Mucosa of descending colon (tissue), 3 donors: ENCODE results near the gene CLDN18. TPM values are rescaled to one million over a fixed set of nuclear protein-coding genes. Genes with fewer than 3 reads are reported as not detected.

Experiments used
- ATAC-seq: fragments of 200-7000 bp; cut with Tn5 transposase; one replicate; pipeline ENCODE4 v1.9.1; 2020; ENCODE audit warnings: mild to moderate bottlenecking, moderate library complexity
- DNase-seq, 3 donors: peaks; one replicate each; pipeline ENCODE4 v3.0.0-alpha.2; 2020
- H3K36me3 ChIP-seq: fragments of 200-600 bp; one replicate; pipeline ENCODE4 v1.8.0; 2021; ENCODE audit warnings: low read depth, mild to moderate bottlenecking
- H3K4me1 ChIP-seq: fragments of 200-600 bp; one replicate; pipeline ENCODE4 v1.8.0; 2021; ENCODE audit warnings: low read depth, mild to moderate bottlenecking
- H3K4me3 ChIP-seq: fragments of 200-600 bp; one replicate; pipeline ENCODE4 v1.8.0; 2021; ENCODE audit warnings: mild to moderate bottlenecking
- H3K9me3 ChIP-seq: fragments of 200-600 bp; one replicate; pipeline ENCODE4 v1.8.0; 2021; ENCODE audit warnings: mild to moderate bottlenecking
- intact Hi-C, 2 donors: fragments of 100-400 bp; cut with DNase I in 1 of 2; cut with micrococcal nuclease in 1 of 2; formaldehyde crosslinking; loops; one replicate each; pipeline versions ENCODE4 v1.11.0 to v1.11.1; 2022; cut with DNase I, micrococcal nuclease
- long read RNA-seq, 2 donors: library from polyadenylated mRNA; unstranded; transcript quantifications; one replicate each; pipeline ENCODE4 v2.0.0, GENCODE V29; 2019 to 2021
- total RNA-seq, 3 donors: library from RNA; stranded (reverse); fragmentation: NEBNext Ultra II Directional in 2 of 3; extraction: Animal tissue kit (Norgen Biotek cat#: 25700) in 2 of 3; gene quantifications; one replicate each; pipeline versions ENCODE4 v1.2.1 to v1.2.4, GENCODE V29; 2021 to 2023
- TF ChIP-seq, protein P1 (sequence below): fragments of 200-600 bp; IDR thresholded peaks from one replicate; pipeline ENCODE4 v1.8.0; 2022; ENCODE audit warnings: antibody characterized with exemption, mild to moderate bottlenecking
- donor health status: DM: no; HTN: no; CAD: no; lungs with moderate emphysema.
- donor health status: DM: no; HTN: no; CAD: no.
- donor health status: DM: no; HTN: yes; CAD: no.

CLDN18 gene
- total RNA-seq = not detected
- long read RNA-seq, donor 1 = 0 reads
- long read RNA-seq, donor 2 = 0 reads

DNA sequence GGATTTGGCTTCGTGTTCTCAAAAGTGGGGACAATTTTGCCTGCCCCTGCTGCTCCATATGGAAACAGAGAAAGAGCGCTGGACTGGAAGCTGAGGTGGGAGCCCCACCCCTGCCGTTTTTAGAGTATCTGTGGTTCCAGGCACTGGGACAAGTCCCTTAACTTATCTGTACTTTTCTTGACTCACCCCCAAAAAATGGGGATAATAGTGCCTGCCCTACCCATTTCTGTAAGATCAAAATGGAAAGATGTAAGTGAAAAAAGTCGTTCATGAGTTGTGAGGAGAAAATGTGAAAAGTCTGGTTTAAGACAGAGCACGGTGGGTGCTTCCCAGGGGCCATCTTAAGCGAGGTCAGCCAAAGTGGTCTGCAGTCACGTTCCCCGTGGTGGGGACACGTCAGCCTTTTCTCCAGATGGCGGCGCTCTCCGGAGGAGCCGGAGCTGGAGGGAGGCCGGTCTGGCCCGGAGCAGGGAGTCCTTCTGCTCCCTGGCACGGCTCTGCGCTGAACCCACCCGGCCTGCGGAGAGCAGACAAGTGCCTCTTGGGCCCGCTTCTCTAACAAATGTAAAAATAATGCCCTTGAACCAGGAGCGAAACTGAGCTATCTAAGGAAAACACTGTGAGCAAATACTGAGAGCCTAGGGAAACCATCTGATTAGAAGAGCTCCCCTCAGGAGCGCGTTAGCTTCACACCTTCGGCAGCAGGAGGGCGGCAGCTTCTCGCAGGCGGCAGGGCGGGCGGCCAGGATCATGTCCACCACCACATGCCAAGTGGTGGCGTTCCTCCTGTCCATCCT, at the start of gene CLDN18:
Gene CLDN18 (plus strand): TSS at position 690 of the 797 bp plus-strand sequence. CDS start 61 bp downstream, at position 751.
- ATAC-seq = no peak
- intact Hi-C loops = no loop called here
- Histone ChIP-seq H3K4me1 (no peaks in the 10 kb centered on the region), H3K36me3 (no peaks in the 10 kb centered on the region), H3K9me3 (no peaks in the 10 kb centered on the region), H3K4me3 (no peak within 1 kb of the TSS)
- no peak for DNase-seq
- TF ChIP-seq, protein P1, sequence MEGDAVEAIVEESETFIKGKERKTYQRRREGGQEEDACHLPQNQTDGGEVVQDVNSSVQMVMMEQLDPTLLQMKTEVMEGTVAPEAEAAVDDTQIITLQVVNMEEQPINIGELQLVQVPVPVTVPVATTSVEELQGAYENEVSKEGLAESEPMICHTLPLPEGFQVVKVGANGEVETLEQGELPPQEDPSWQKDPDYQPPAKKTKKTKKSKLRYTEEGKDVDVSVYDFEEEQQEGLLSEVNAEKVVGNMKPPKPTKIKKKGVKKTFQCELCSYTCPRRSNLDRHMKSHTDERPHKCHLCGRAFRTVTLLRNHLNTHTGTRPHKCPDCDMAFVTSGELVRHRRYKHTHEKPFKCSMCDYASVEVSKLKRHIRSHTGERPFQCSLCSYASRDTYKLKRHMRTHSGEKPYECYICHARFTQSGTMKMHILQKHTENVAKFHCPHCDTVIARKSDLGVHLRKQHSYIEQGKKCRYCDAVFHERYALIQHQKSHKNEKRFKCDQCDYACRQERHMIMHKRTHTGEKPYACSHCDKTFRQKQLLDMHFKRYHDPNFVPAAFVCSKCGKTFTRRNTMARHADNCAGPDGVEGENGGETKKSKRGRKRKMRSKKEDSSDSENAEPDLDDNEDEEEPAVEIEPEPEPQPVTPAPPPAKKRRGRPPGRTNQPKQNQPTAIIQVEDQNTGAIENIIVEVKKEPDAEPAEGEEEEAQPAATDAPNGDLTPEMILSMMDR = no peak

DNA sequence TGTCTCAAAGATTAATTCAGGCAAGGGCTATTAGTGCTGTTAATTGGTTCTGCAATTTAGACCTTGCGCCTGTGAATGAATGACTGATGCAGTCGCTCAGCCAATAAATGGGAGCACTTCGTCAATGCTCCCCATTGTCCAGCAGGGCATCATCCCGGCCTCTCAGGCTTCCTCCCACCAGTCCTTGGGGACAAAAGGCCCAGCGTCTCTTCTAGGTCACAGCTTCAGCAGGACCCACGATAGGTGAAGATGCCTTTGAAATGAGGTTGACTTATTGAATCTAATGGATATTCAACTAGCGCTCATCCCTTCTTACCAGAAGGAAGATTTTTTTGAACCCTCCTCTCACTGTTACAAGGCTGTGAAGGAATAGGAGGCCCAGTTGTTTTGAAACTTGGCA, 47.7 kb upstream of the CLDN18 start:
- H3K4me1 ChIP-seq = no peaks in the 10 kb centered on the region
- H3K36me3 ChIP-seq = no peaks in the 10 kb centered on the region
- DNase-seq (no peak), ATAC-seq (no peak)
- TF ChIP-seq, protein P1 = no peak
- H3K4me3 ChIP-seq = no peak overlapping the region
- intact Hi-C loops = no loop called here
- no peaks in the 10 kb centered on the region for H3K9me3 ChIP-seq

DNA sequence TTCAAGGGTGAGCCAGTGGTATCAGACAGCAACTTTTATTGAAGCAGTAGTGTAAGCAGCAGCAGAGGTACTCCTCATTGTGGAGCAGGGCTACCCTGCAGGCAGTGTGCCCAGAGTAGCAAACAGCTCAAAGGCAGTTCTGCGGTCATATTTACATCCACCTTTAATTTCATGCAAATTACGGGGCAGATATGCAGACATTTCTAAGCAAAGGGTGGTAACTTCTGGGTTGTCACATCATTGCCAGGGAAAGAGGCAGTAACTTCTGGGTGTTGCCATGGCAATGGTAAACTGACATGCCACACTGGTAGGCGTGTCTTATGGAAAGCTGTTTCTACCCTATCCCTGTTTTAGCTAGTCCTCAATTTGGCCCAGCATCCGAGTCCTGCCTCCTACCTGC, 46.5 kb upstream of the CLDN18 start:
- DNase-seq (no peak), ATAC-seq (no peak)
- Histone ChIP-seq H3K9me3 (no peaks in the 10 kb centered on the region), H3K4me3 (no peak overlapping the region), H3K4me1 (no peaks in the 10 kb centered on the region), H3K36me3 (no peaks in the 10 kb centered on the region)
- intact Hi-C loops = no loop called here
- TF ChIP-seq, protein P1 = no peak

DNA sequence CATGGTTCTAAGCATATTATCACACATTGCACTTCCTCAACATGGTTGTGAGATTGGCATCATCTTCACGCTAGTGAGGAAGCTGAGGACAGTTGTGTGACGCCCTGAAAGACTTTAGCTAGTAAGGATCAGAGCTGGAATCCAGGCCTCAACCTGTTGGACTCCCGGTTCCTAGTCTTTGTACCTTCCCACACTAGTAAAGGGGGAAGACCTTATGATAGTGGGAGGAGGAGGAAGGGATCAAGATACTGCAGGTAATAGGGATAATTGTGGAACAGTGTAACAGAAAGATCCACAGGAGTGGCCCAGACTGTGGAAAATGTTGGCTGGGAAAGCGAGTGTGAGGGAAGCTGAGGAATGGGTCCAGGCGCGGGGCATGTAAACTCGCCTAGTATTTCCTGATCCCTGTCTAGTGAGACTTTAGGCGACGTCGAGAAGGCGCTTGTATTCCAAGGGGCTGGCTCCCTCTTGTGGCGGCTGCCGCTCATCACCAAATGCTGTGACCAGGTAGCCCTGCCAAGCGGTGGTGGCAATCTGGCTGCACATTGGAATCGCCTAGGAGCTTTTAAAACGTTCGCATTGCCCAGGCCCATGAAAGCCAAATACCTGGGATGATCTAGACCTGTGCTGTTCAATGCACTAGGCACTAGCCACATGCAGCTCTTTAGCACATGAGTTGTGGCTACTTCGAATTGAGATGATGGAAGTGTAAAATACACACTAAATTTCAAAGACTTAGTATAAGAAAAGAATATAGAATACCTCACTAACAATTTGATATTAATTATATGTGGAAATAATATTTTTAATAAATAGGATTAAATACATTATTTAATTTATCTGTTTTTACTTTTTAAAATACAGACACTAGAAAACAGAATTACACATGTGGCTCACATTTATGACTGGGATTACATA, 38.8 kb upstream of the CLDN18 start:
- TF ChIP-seq, protein P1 = peak; percentile 73
- no peaks in the 10 kb centered on the region for H3K9me3 ChIP-seq
- peak; percentile 99 for ATAC-seq
- no peak overlapping the region for H3K4me3 ChIP-seq
- no peaks in the 10 kb centered on the region for H3K4me1 ChIP-seq
- H3K36me3 ChIP-seq = no peaks in the 10 kb centered on the region
- intact Hi-C loops = loop anchor here in 1 of 2 donors (10.0 kb wide), 1 partner anchor 856 kb away; no protein-coding TSS in a partner anchor
- peak; percentile 72 to 89 (median 84) for DNase-seq

DNA sequence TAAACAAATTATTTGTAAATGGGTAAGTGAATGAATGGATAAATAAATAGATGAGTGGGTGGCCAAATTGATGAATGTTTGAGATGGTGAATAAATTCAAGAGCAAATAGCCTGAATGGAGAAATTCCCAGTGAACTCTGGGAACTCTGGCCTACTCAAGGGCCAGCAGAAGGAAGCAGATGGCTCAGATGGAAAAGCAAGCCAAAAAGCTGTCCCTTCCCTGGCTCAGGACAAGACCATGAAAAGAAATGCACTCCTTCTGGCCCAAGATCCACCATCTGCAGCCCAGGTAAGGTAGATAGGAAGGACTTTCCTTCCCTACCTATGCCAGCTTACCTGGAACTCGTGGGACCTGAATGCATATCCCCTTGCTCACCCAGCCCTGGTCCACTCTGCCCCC, 37.6 kb upstream of the CLDN18 start:
- DNase-seq = no peak
- Histone ChIP-seq H3K4me3 (no peak overlapping the region), H3K36me3 (no peaks in the 10 kb centered on the region), H3K4me1 (no peaks in the 10 kb centered on the region), H3K9me3 (no peaks in the 10 kb centered on the region)
- intact Hi-C loops = loop anchor here in 1 of 2 donors (10.0 kb wide), 1 partner anchor 858 kb away; no protein-coding TSS in a partner anchor
- TF ChIP-seq, protein P1 = no peak
- no peak for ATAC-seq
